Testis (tissue), 3 donors: ENCODE results near the gene PRKACA. TPM values are rescaled to one million over a fixed set of nuclear protein-coding genes. Genes with fewer than 3 reads are reported as not detected.
A peak's percentile ranks its signal among the peaks of the same experiment; 100 is the strongest.

Source experiments
- DNase-seq: peaks from one replicate; pipeline ENCODE4 v3.0.0-alpha.2; 2019
- H3K27ac ChIP-seq, 2 donors: fragments of 200-600 bp; sonication (generic); one replicate each; pipeline ENCODE4 v1.5.1; 2019
- H3K27me3 ChIP-seq: fragments of 200-600 bp; sonication (generic); one replicate; pipeline ENCODE4 v1.5.1; 2019
- H3K36me3 ChIP-seq: fragments of 200-600 bp; sonication (generic); one replicate; pipeline ENCODE4 v1.5.1; 2017; ENCODE audit warnings: low read depth; ENCODE audit errors: missing control alignments
- H3K4me1 ChIP-seq: fragments of 200-600 bp; sonication (generic); one replicate; pipeline ENCODE4 v1.5.1; 2019
- H3K4me3 ChIP-seq, 2 donors: fragments of 200-600 bp; sonication (generic); one replicate each; pipeline ENCODE4 v1.5.1; 2017 to 2019
- H3K9me3 ChIP-seq: fragments of 200-600 bp; sonication (generic); one replicate; pipeline ENCODE4 v1.5.1; 2017
- CTCF ChIP-seq, 3 experiments: fragments of 450-650 bp in 2 of 3; fragments of 200-600 bp in 1 of 3; sonication (generic) in 1 of 3; IDR thresholded peaks; one replicate each; pipeline ENCODE4 v1.5.1; 2016 to 2019; ENCODE audit warnings: antibody characterized with exemption in 3 of 3, mild to moderate bottlenecking in 2 of 3, moderate library complexity in 1 of 3
- POLR2A ChIP-seq: fragments of 450-650 bp; IDR thresholded peaks from one replicate; pipeline ENCODE4 v1.6.1; 2017; ENCODE audit warnings: antibody characterized with exemption, mild to moderate bottlenecking, moderate library complexity
- WGBS, 2 donors: methylation state at CpG; one replicate each; pipeline ENCODE4 v1.1.5; 2018; 5-methylcytosine and 5-hydroxymethylcytosine counted together
- intact Hi-C: fragments of 100-400 bp; cut with DNase I; formaldehyde crosslinking; loops from one replicate; pipeline ENCODE4 v1.15.1; 2023; ENCODE audit warnings: low total_unique reads
- polyA plus RNA-seq: library from polyadenylated mRNA; stranded (reverse); fragments of 350-450 nt; fragmentation: Illumina TruSeq; extraction: RNeasy Lipid Tissue Mini Kit (QIAGEN cat#74804); gene quantifications from one replicate; pipeline ENCODE4 v1.2.3, GENCODE V29; 2014; ENCODE audit warnings: low read depth, low replicate concordance; ENCODE audit not compliant: insufficient read depth
- total RNA-seq, 2 donors: library from RNA; depleted of rRNA; stranded (reverse); fragments of >200 nt; gene quantifications; one replicate each; pipeline ENCODE4 v1.2.3, GENCODE V29; 2016

The PRKACA gene
- total and polyA plus RNA-seq, 3 donors from 2014 or later = 114 to 203 (median 116) TPM

- Histone ChIP-seq H3K27ac (no peak overlapping the region), H3K9me3 (no peaks in the 10 kb centered on the region), H3K4me3 (no peak overlapping the region), H3K27me3 (no peaks in the 10 kb centered on the region), H3K36me3 (no peaks in the 10 kb centered on the region), H3K4me1 (peaks cover 13% of the 10 kb centered on the region)
- intact Hi-C loops = no loop called here
- TF ChIP-seq POLR2A = no peak
- no peak for TF ChIP-seq CTCF (IDR thresholded peaks at IDR 0.05)
- 44 to 45% methylated on average over 9 of the region's 9 CpGs for WGBS, 2 donors
- DNase-seq = no peak
Measured at GRCh38 chr19:14061081-14061749, 56.3 kb downstream of the PRKACA start.

GRCh38 chr19:14059652-14060155, 57.9 kb downstream of the PRKACA start:
- 62 to 63% methylated on average over 8 of the region's 8 CpGs for WGBS, 2 donors
- Histone ChIP-seq H3K27ac (no peak overlapping the region), H3K36me3 (no peaks in the 10 kb centered on the region), H3K4me3 (no peak overlapping the region), H3K9me3 (no peaks in the 10 kb centered on the region), H3K27me3 (no peaks in the 10 kb centered on the region), H3K4me1 (peaks cover 13% of the 10 kb centered on the region)
- DNase-seq = no peak
- intact Hi-C loops = no loop called here
- no peak for TF ChIP-seq POLR2A
- no peak for TF ChIP-seq CTCF (IDR thresholded peaks at IDR 0.05)

- intact Hi-C loops = no loop called here
- H3K9me3 ChIP-seq = no peaks in the 10 kb centered on the region
- WGBS, 2 donors = 14 to 15% methylated on average over 12 to 15 of the region's 15 CpGs
- peak in 1 of 3 experiments; percentile 53 for TF ChIP-seq CTCF (IDR thresholded peaks at IDR 0.05)
- no peak for TF ChIP-seq POLR2A
- no peaks in the 10 kb centered on the region for H3K36me3 ChIP-seq
- H3K27me3 ChIP-seq = no peaks in the 10 kb centered on the region
- no peak overlapping the region for H3K4me3 ChIP-seq
- no peak overlapping the region for H3K27ac ChIP-seq
- H3K4me1 ChIP-seq = peaks cover 13% of the 10 kb centered on the region
- peak; percentile 39 for DNase-seq
Measured at GRCh38 chr19:14059093-14059480, 58.5 kb downstream of the PRKACA start.

- no peaks in the 10 kb centered on the region for H3K36me3 ChIP-seq
- no peak overlapping the region for H3K27ac ChIP-seq
- no peak for TF ChIP-seq POLR2A
- TF ChIP-seq CTCF (IDR thresholded peaks at IDR 0.05) = no peak
- DNase-seq = no peak
- H3K27me3 ChIP-seq = no peaks in the 10 kb centered on the region
- H3K4me1 ChIP-seq = peaks cover 13% of the 10 kb centered on the region
- intact Hi-C loops = no loop called here
- no peak overlapping the region for H3K4me3 ChIP-seq
- 18 to 19% methylated on average over 17 of the region's 17 CpGs for WGBS, 2 donors
- no peaks in the 10 kb centered on the region for H3K9me3 ChIP-seq
Measured at GRCh38 chr19:14058182-14059092, 59.1 kb downstream of the PRKACA start.
